ENCODE results near the gene FZD2.

The FZD2 gene

GRCh38 chr17:44604116-44604761 lies 47.0 kb downstream of the FZD2 start:
- DNase-seq (ENCODE audit: low read depth), result no peak
- no peak overlapping the region for H3K4me3 ChIP-seq (ENCODE audit: low read depth, low read length)
- TF ChIP-seq CTCF (IDR thresholded peaks at IDR 0.05; ENCODE audit: low read depth, low read length, missing control alignments), result no peak

DNA sequence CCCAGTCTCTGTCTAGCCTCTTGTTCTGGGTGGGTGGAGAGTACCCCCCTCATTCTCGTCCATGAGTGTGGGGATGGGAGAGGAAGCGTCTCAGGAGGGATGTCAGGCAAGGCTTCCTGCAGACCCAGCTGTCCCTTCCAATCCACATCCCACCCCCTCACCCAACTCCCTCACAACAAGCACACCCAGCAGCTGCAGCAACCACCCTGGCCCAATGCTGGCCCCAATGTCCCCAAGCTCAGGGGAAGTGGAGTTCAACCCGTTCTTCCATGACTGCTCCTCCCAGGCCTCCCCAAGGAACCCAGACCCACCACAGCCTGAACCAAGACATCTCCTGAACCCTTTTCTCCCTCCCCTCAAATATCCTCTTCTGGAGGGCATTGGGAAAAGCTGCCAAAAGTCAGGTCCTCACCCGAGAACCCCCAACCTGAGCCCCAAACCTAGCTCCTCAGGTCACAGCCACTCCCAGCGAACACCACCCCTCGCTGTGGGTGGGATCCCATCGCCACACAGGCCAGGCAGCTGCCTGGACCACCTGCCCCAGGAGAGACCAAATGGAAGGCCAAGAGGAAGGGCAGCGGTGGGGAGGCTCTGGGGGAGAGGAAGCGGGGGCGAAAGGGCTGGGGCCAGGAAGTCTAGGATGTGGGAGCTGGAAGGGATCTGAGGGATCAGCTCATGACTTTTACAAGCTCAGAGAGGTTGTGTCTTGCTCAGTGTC lies 47.6 kb downstream of the FZD2 start:
- H3K4me3 ChIP-seq (ENCODE audit: low read depth, low read length), result no peak overlapping the region
- no peak for DNase-seq (ENCODE audit: low read depth)
- TF ChIP-seq CTCF (IDR thresholded peaks at IDR 0.05; ENCODE audit: low read depth, low read length, missing control alignments), result no peak

DNA sequence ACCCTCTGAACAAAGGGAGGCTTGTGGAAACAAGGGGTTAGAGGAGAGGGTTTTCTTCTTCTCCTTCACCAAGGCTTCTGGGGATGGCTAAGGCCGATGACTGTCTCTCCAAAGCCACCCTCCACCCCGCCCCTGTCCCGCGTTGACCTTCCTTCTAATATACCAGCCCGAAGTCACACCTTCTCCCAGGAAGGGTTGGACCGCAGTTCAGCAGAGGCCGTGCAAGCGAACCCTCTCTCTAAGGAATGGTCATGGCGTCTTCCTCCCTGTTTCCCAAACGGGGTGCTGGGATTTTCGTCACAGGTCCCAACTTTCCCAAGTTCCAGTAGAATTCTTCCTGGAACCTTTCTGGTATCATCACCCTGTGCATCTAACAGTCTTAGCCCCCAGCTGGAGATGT lies 49.4 kb downstream of the FZD2 start:
- DNase-seq (ENCODE audit: low read depth), result no peak
- no peak for TF ChIP-seq CTCF (IDR thresholded peaks at IDR 0.05; ENCODE audit: low read depth, low read length, missing control alignments)
- H3K4me3 ChIP-seq (ENCODE audit: low read depth, low read length), result no peak overlapping the region

GRCh38 chr17:44607836-44608690 lies 50.8 kb downstream of the FZD2 start:
- no peak for DNase-seq (ENCODE audit: low read depth)

GRCh38 chr17:44608727-44609435 lies 51.6 kb downstream of the FZD2 start:
- no peak for DNase-seq (ENCODE audit: low read depth)
- TF ChIP-seq CTCF (IDR thresholded peaks at IDR 0.05; ENCODE audit: low read depth, low read length, missing control alignments), result no peak

More at GRCh38 chr17:44607836-44608690, 50.8 kb downstream of the FZD2 start:
- no peak overlapping the region for H3K4me3 ChIP-seq (ENCODE audit: low read depth, low read length)
- TF ChIP-seq CTCF (IDR thresholded peaks at IDR 0.05; ENCODE audit: low read depth, low read length, missing control alignments), result no peak

DNA sequence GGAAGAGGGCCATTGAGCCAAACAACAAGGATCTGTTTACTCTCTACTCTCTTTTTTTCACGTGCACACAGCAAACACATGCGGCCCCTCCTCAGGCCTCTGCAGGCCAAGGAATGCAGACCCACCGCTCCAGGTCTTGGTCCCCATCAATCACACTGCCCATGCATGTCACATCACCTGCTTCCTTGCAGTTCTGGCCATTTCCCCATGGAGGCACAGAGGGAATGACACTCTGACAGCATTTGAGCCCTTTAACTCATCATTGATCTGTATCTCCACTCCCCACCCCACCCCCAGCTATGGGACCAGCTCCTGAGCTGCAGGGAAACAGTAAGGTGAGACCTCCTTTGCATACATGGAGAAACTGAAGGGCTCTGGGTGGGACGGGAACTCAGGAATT lies 53.0 kb downstream of the FZD2 start:
- DNase-seq (ENCODE audit: low read depth), result no peak
- H3K4me3 ChIP-seq (ENCODE audit: low read depth, low read length), result no peak overlapping the region
- no peak for TF ChIP-seq CTCF (IDR thresholded peaks at IDR 0.05; ENCODE audit: low read depth, low read length, missing control alignments)

More at GRCh38 chr17:44608727-44609435, 51.6 kb downstream of the FZD2 start:
- no peak overlapping the region for H3K4me3 ChIP-seq (ENCODE audit: low read depth, low read length)
